ENCODE data around the gene ACAP3. TPM values are rescaled to one million over a fixed set of nuclear protein-coding genes. Genes with fewer than 3 reads are reported as not detected.
"Not testable (repeated sequence)": the region's sequence is repeated elsewhere in the genome, so short reads cannot be mapped to it uniquely, and the experiment has no call there.

The ACAP3 gene
- total and polyA plus RNA-seq, 10 donors: 12.6 to 89.7 (median 41.5) TPM

GRCh38 chr1:1250786-1251284 is 56.9 kb downstream of the ACAP3 start:
- DNase-seq: peak; percentile 91
- peak overlapping the region in 7 of 8 donors; percentile 7 to 76 (median 46) for H3K27ac ChIP-seq

GRCh38 chr1:1248009-1248913 is 59.5 kb downstream of the ACAP3 start:
- Histone ChIP-seq H3K27me3 (replicated peaks in 1 of 7) (peaks cover 0 to 43% (median 29%) of the 10 kb centered on the region in 7 donors), H3K36me3 (peaks cover 0 to 19% (median 12%) of the 10 kb centered on the region in 6 donors), H3K4me1 (peaks cover 3 to 50% (median 24%) of the 10 kb centered on the region in 6 donors)
- DNase-seq; H3K4me3 ChIP-seq; H3K27ac ChIP-seq; H3K9me3 ChIP-seq; intact Hi-C loops (cut with DNase I; ENCODE audit: low total_unique reads): not testable (repeated sequence)
- WGBS, 5 donors: 87 to 100% (median 93%) methylated on average over 6 to 21 of the region's 21 CpGs

More at GRCh38 chr1:1250786-1251284, 56.9 kb downstream of the ACAP3 start:
- peaks cover 0 to 24% (median 20%) of the 10 kb centered on the region in 7 donors for H3K27me3 ChIP-seq (replicated peaks in 1 of 7)
- H3K4me3 ChIP-seq: no peak overlapping the region
- H3K4me1 ChIP-seq: peaks cover 3 to 44% (median 22%) of the 10 kb centered on the region in 6 donors
- WGBS, 5 donors: 52 to 63% (median 58%) methylated on average over 11 to 16 of the region's 16 CpGs
- intact Hi-C loops (cut with DNase I; ENCODE audit: low total_unique reads): no loop called here
- peaks cover 0 to 45% (median 37%) of the 10 kb centered on the region in 6 donors for H3K36me3 ChIP-seq
- TF ChIP-seq CTCF (IDR thresholded peaks at IDR 0.05 in 8 of 11, conservative IDR thresholded peaks at IDR 0.05 in 3 of 11) (no peak), POLR2AphosphoS5 (IDR thresholded peaks at IDR 0.05) (peak; percentile 8 to 65 (median 54))
- no peaks in the 10 kb centered on the region for H3K9me3 ChIP-seq

GRCh38 chr1:1247341-1247913 is 60.3 kb downstream of the ACAP3 start:
- Histone ChIP-seq H3K4me3 (no peak overlapping the region), H3K36me3 (peaks cover 0 to 11% (median 4%) of the 10 kb centered on the region in 6 donors), H3K4me1 (peaks cover 3 to 50% (median 24%) of the 10 kb centered on the region in 6 donors), H3K27me3 (replicated peaks in 1 of 7) (peaks cover 0 to 52% (median 29%) of the 10 kb centered on the region in 7 donors), H3K9me3 (no peaks in the 10 kb centered on the region), H3K27ac (no peak overlapping the region)
- no peak for DNase-seq
- intact Hi-C loops (cut with DNase I; ENCODE audit: low total_unique reads): no loop called here
- peak in 1 of 3 donors; percentile 28 for TF ChIP-seq POLR2AphosphoS5 (IDR thresholded peaks at IDR 0.05)
- TF ChIP-seq CTCF (IDR thresholded peaks at IDR 0.05 in 8 of 11, conservative IDR thresholded peaks at IDR 0.05 in 3 of 11): no peak
- 68 to 79% (median 71%) methylated on average over 8 to 25 of the region's 25 CpGs for WGBS, 5 donors

- Histone ChIP-seq H3K9me3 (no peaks in the 10 kb centered on the region), H3K27me3 (replicated peaks in 1 of 7) (peaks cover 0 to 58% (median 29%) of the 10 kb centered on the region in 7 donors), H3K4me3 (peak within 1 kb of the TSS in 1 of 8 donors; percentile 33), H3K27ac (no peak within 1 kb of the TSS), H3K4me1 (peaks cover 3 to 48% (median 24%) of the 10 kb centered on the region in 6 donors), H3K36me3 (peaks cover 0 to 4% (median 0%) of the 10 kb centered on the region in 6 donors)
- TF ChIP-seq CTCF (IDR thresholded peaks at IDR 0.05 in 8 of 11, conservative IDR thresholded peaks at IDR 0.05 in 3 of 11) (no peak), POLR2AphosphoS5 (IDR thresholded peaks at IDR 0.05) (no peak), POLR2A (IDR thresholded peaks at IDR 0.05) (no peak)
- intact Hi-C loops (cut with DNase I; ENCODE audit: low total_unique reads): no loop called here
- 4 to 9% (median 7%) methylated on average over 19 to 74 of the region's 74 CpGs for WGBS, 5 donors
- DNase-seq: no peak
Measured at GRCh38 chr1:1246577-1247340, 61.0 kb downstream of the ACAP3 start, which contains the start of gene C1QTNF12. C1QTNF12 (minus strand) TSS chr1:1246722; CDS start chr1:1246690, 32 bp downstream.
